HuH-7.5 (cell line): Measurements from ENCODE around the gene TRIM38.
"Not testable (repeated sequence)": the region's sequence is repeated elsewhere in the genome, so short reads cannot be mapped to it uniquely, and the experiment has no call there.

ENCODE experiments used
- DNase-seq: peaks from one replicate; pipeline ENCODE4 v3.0.0; 2011; ENCODE audit warnings: low spot score

The TRIM38 gene

GRCh38 chr6:25971187-25971821 is 8.7 kb downstream of the TRIM38 start:
- no peak for DNase-seq

GRCh38 chr6:25972128-25972527 is 9.5 kb downstream of the TRIM38 start:
- no peak for DNase-seq

GRCh38 chr6:25972902-25973301 is 10.3 kb downstream of the TRIM38 start:
- no peak for DNase-seq

GRCh38 chr6:25973923-25974555 is 11.4 kb downstream of the TRIM38 start:
- no peak for DNase-seq

- no peak for DNase-seq
Measured at GRCh38 chr6:25975923-25976560, 13.4 kb downstream of the TRIM38 start.

- DNase-seq: no peak
Measured at GRCh38 chr6:25980935-25981334, 18.3 kb downstream of the TRIM38 start.

GRCh38 chr6:25981568-25982263 is 19.1 kb downstream of the TRIM38 start:
- no peak for DNase-seq

GRCh38 chr6:25984265-25984664 is 21.7 kb downstream of the TRIM38 start:
- no peak for DNase-seq

GRCh38 chr6:25987845-25988244 is 25.2 kb downstream of the TRIM38 start:
- no peak for DNase-seq

GRCh38 chr6:25990172-25990873 is 27.7 kb downstream of the TRIM38 start:
- no peak for DNase-seq

GRCh38 chr6:25991785-25992412 is 29.3 kb downstream of the TRIM38 start:
- DNase-seq: no peak

- DNase-seq: peak; percentile 47
Measured at GRCh38 chr6:25992413-25993340, 30.1 kb downstream of the TRIM38 start.

- DNase-seq: not testable (repeated sequence)
Measured at GRCh38 chr6:25993341-25993684, 30.7 kb downstream of the TRIM38 start.

- DNase-seq: no peak
Measured at GRCh38 chr6:25995507-25995906, 32.9 kb downstream of the TRIM38 start.

- DNase-seq: no peak
Measured at GRCh38 chr6:25997921-25998320, 35.3 kb downstream of the TRIM38 start.

- DNase-seq: no peak
Measured at GRCh38 chr6:25998379-25998778, 35.8 kb downstream of the TRIM38 start.

- not testable (repeated sequence) for DNase-seq
Measured at GRCh38 chr6:25999225-25999624, 36.6 kb downstream of the TRIM38 start.

GRCh38 chr6:26000366-26001144 is 38.0 kb downstream of the TRIM38 start:
- no peak for DNase-seq

- no peak for DNase-seq
Measured at GRCh38 chr6:26003102-26003694, 40.6 kb downstream of the TRIM38 start.
